ENCODE results near the gene SOX8.

The SOX8 gene

DNA sequence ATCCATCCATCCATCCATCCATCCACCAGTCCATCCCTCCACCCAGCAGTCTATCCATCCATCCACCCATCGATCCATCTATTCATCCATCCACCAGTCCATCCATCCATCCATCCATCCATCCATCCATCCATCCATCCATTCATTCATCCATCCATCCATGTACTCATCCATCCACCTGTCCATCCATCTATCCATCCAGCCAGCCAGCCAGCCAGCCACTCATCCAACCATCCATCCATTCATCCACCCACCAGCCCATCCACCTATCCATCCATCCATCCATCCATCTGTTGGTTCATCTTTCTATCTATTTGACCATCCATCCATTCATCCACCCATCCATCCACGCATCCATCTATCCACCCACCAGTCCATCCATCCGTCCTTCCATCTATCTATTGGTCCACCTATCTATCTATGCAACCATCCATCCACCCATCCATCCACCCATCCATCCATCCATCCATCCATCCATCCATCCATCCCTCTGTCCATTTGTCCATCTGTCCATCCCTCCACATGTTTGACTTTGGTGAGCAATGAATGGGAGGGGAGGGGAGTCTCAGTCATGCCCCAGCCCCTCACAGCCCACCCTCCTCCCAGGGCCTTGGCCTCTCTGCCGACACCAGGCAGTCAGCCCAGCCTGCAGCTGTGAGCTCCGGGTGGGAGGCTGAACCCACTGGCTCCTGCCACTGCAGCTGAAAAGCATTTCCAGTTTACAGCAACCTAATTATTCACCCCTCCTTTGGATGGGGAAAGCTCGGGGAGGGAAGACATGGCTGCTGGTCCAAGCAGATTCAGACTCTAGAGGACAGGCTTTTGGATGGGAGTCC, 52.9 kb downstream of the SOX8 start:
- no peak for DNase-seq (ENCODE audit: low read depth)
- H3K4me3 ChIP-seq (replicated peaks; ENCODE audit: low read depth, low read length) = no peak overlapping the region

DNA sequence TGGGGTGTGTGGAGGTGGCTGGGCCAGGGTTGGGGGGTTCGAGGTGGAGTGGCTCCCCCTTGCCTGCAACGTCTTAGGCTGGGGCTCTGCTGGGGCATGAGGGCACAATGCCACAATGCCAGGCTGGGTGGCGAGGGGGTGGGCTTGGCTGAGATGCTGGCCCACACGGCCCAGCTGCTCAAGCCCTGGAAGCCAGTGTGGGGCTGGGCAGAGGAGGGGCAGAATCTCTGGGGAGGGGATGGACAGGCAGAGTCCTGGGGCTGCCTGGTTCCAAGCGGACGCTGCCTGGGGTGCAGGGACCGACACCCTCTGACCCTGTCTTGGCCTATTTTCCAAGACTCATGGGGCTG, 53.5 kb downstream of the SOX8 start:
- DNase-seq (ENCODE audit: low read depth) = no peak
- TF ChIP-seq, protein P1, sequence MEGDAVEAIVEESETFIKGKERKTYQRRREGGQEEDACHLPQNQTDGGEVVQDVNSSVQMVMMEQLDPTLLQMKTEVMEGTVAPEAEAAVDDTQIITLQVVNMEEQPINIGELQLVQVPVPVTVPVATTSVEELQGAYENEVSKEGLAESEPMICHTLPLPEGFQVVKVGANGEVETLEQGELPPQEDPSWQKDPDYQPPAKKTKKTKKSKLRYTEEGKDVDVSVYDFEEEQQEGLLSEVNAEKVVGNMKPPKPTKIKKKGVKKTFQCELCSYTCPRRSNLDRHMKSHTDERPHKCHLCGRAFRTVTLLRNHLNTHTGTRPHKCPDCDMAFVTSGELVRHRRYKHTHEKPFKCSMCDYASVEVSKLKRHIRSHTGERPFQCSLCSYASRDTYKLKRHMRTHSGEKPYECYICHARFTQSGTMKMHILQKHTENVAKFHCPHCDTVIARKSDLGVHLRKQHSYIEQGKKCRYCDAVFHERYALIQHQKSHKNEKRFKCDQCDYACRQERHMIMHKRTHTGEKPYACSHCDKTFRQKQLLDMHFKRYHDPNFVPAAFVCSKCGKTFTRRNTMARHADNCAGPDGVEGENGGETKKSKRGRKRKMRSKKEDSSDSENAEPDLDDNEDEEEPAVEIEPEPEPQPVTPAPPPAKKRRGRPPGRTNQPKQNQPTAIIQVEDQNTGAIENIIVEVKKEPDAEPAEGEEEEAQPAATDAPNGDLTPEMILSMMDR (IDR thresholded peaks at IDR 0.05; ENCODE audit: low read length, missing control alignments) = no peak
- no peak overlapping the region for H3K4me3 ChIP-seq (replicated peaks; ENCODE audit: low read depth, low read length)

More for the DNA sequence above, 52.9 kb downstream of the SOX8 start:
- TF ChIP-seq, protein P1 (IDR thresholded peaks at IDR 0.05; ENCODE audit: low read length, missing control alignments) = no peak

DNA sequence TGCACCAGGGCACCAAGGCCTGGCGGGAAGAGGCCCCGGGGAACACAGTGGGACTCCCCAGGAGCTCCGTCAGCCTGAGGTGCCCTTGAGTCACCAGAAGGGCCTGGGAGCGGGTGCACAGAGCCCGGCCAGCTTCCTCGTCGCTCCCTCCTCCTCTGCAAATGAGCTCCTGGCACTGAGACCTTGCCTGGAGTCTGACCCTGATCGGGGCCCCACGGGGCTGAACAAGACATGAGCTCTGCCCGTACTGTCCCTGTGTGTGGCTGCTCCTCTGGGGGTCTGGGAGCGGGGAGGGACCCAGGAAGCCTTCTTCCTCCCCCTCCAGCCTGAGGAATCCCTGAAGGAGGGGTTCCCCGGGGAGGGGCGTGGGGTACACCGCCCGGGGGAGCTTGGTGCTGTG, 54.6 kb downstream of the SOX8 start:
- no peak overlapping the region for H3K4me3 ChIP-seq (replicated peaks; ENCODE audit: low read depth, low read length)
- TF ChIP-seq, protein P1 (IDR thresholded peaks at IDR 0.05; ENCODE audit: low read length, missing control alignments) = no peak
- no peak for DNase-seq (ENCODE audit: low read depth)

Data from fibroblast of pulmonary artery (primary cell).